Fibroblast of lung (primary cell): ENCODE results near the gene ASB18.

Experiments
- CTCF ChIP-seq, 2 donors: IDR thresholded peaks in 1 of 2; conservative IDR thresholded peaks in 1 of 2; 1 replicate in 1 of 2; 2 replicates in 1 of 2; pipeline ENCODE4 v1.5.1; 2011 to 2012; ENCODE audit warnings: low read length in 2 of 2, control low read depth in 1 of 2, inconsistent platforms in 1 of 2, low read depth in 1 of 2, mild to moderate bottlenecking in 1 of 2
- EZH2 ChIP-seq: IDR thresholded peaks from 2 replicates; pipeline ENCODE4 v1.5.1; 2012; ENCODE audit warnings: low read length, control low read depth, mild to moderate bottlenecking; ENCODE audit errors: missing control alignments

- TF ChIP-seq CTCF (conservative IDR thresholded peaks at IDR 0.05 in 1 of 2, IDR thresholded peaks at IDR 0.05 in 1 of 2; ENCODE audit: low read depth in 1 of 2, low read length in 2 of 2), result no peak
- no peak for TF ChIP-seq EZH2
These were observed 42.4 kb downstream of the ASB18 start for GRCh38 chr2:236221798-236222197.
